B cell (primary cell): ENCODE measurements around the gene NCAM1. TPM values are rescaled to one million over a fixed set of nuclear protein-coding genes. Genes with fewer than 3 reads are reported as not detected.

Source experiments
- ATAC-seq: fragments of 200-7000 bp; cut with Tn5 transposase; one replicate; pipeline ENCODE4 v1.10.0; 2021; ENCODE audit warnings: low read depth, mild to moderate bottlenecking, moderate number of reproducible peaks, moderate library complexity
- CTCF ChIA-PET: fragments of 350-600 bp; sonication (Branson Sonifier 250); formaldehyde crosslinking; loops from one replicate; lab custom pipeline; 2021; ENCODE audit warnings: antibody characterized with exemption, inconsistent platforms; lab: Charles Lee
- POLR2A ChIA-PET: fragments of 350-600 bp; sonication (Branson Sonifier 250); formaldehyde crosslinking; loops from one replicate; lab custom pipeline; 2021; ENCODE audit warnings: antibody characterized with exemption; lab: Charles Lee
- DNase-seq: peaks from one replicate; pipeline ENCODE4 v3.0.0; 2013
- H2AFZ ChIP-seq: 2 replicates; pipeline ENCODE4 v1.6.1; 2012; ENCODE audit warnings: mild to moderate bottlenecking, low read depth, low read length; ENCODE audit not compliant: insufficient read depth, poor library complexity, severe bottlenecking
- H3K27ac ChIP-seq, 2 donors: 1 replicate in 1 of 2; 2 replicates in 1 of 2; pipeline ENCODE4 v1.5.1; 2012 to 2013; ENCODE audit warnings: low read length in 2 of 2, mild to moderate bottlenecking in 2 of 2, moderate library complexity in 1 of 2
- H3K27me3 ChIP-seq, 4 experiments: fragments of 200-600 bp in 1 of 4; sonication (generic) in 1 of 4; replicated peaks in 1 of 4; 1 replicate in 2 of 4; 2 replicates in 2 of 4; pipeline versions ENCODE4 v1.6.1 to v1.7.0; 2013 to 2016; ENCODE audit warnings: low read length in 3 of 4, mild to moderate bottlenecking in 2 of 4, mixed read lengths in 1 of 4, moderate library complexity in 1 of 4; ENCODE audit not compliant: insufficient read depth in 4 of 4, control insufficient read depth in 3 of 4; ENCODE audit errors: control extremely low read depth in 1 of 4
- H3K36me3 ChIP-seq, 2 experiments: replicated peaks in 1 of 2; 1 replicate in 1 of 2; 2 replicates in 1 of 2; pipeline versions ENCODE4 v1.6.1 to v1.7.1; 2013; ENCODE audit warnings: low read length in 1 of 2; ENCODE audit not compliant: insufficient read depth in 2 of 2, control insufficient read depth in 1 of 2; ENCODE audit errors: control extremely low read depth in 1 of 2, extremely low read depth in 1 of 2
- H3K4me1 ChIP-seq, 2 donors: fragments of 200-600 bp in 1 of 2; sonication (generic) in 1 of 2; 1 replicate in 1 of 2; 2 replicates in 1 of 2; pipeline versions ENCODE4 v1.5.1 to v1.6.1; 2013 to 2017; ENCODE audit warnings: low read length in 2 of 2; ENCODE audit not compliant: control insufficient read depth in 2 of 2, insufficient read depth in 2 of 2
- H3K4me2 ChIP-seq: replicated peaks from 2 replicates; pipeline ENCODE3; 2012; ENCODE audit warnings: mild to moderate bottlenecking, low read depth, low read length; ENCODE audit not compliant: poor library complexity, severe bottlenecking
- H3K4me3 ChIP-seq, 5 experiments: fragments of 200-600 bp in 1 of 5; sonication (generic) in 1 of 5; 1 replicate in 3 of 5; 2 replicates in 2 of 5; pipeline versions ENCODE4 v1.5.1 to v1.7.0; 2011 to 2016; ENCODE audit warnings: low read length in 4 of 5, mild to moderate bottlenecking in 4 of 5, low read depth in 2 of 5, control low read depth in 1 of 5, moderate library complexity in 1 of 5; ENCODE audit not compliant: insufficient read depth in 1 of 5; ENCODE audit errors: control extremely low read depth in 1 of 5, extremely low read depth in 1 of 5
- H3K79me2 ChIP-seq: fragments of 200-600 bp; sonication (generic); one replicate; pipeline ENCODE4 v1.6.0; 2016; ENCODE audit warnings: low read length; ENCODE audit not compliant: control insufficient read depth, insufficient read depth
- H3K9ac ChIP-seq: fragments of 200-600 bp; sonication (generic); 2 replicates; pipeline ENCODE4 v1.6.1; 2017; ENCODE audit warnings: mild to moderate bottlenecking, low read length, moderate library complexity
- H3K9me3 ChIP-seq, 3 donors: one replicate each; pipeline versions ENCODE4 v1.6.1 to v1.7.1; 2013; ENCODE audit warnings: low read length in 2 of 3; ENCODE audit not compliant: control insufficient read depth in 2 of 3, insufficient read depth in 1 of 3; ENCODE audit errors: control extremely low read depth in 1 of 3
- H4K20me1 ChIP-seq: 2 replicates; pipeline ENCODE4 v1.6.0; 2012; ENCODE audit warnings: mild to moderate bottlenecking, low read length; ENCODE audit not compliant: insufficient read depth, control insufficient read depth, poor library complexity, severe bottlenecking
- H3K27ac Mint-ChIP-seq: one replicate; pipeline ENCODE4 v1.8.0; 2021; ENCODE audit warnings: mixed read lengths
- H3K27me3 Mint-ChIP-seq: one replicate; pipeline ENCODE4 v1.8.0; 2021; ENCODE audit warnings: mixed read lengths
- H3K4me1 Mint-ChIP-seq: one replicate; pipeline ENCODE4 v1.8.0; 2021; ENCODE audit warnings: mixed read lengths
- H3K4me3 Mint-ChIP-seq: one replicate; pipeline ENCODE4 v1.8.0; 2021; ENCODE audit warnings: mixed read lengths
- H3K9me3 Mint-ChIP-seq: one replicate; pipeline ENCODE4 v1.8.0; 2022; ENCODE audit warnings: mixed read lengths; ENCODE audit not compliant: insufficient read depth
- CTCF ChIP-seq: fragments of 200-600 bp; IDR thresholded peaks from one replicate; pipeline ENCODE4 v1.8.0; 2022; ENCODE audit warnings: antibody characterized with exemption, mild to moderate bottlenecking
- EZH2 ChIP-seq: IDR thresholded peaks from 2 replicates; pipeline ENCODE4 v1.6.1; 2012; ENCODE audit warnings: borderline replicate concordance, low read depth, mild to moderate bottlenecking, moderate library complexity, low read length; ENCODE audit not compliant: insufficient read depth, poor library complexity, severe bottlenecking
- WGBS: methylation state at CpG from one replicate; pipeline ENCODE4 v1.1.5; 2013; ENCODE audit warnings: missing lambda C conversion rate; ENCODE audit not compliant: insufficient coverage; 5-methylcytosine and 5-hydroxymethylcytosine counted together
- intact Hi-C: fragments of 100-400 bp; cut with micrococcal nuclease; formaldehyde crosslinking; loops from one replicate; pipeline ENCODE4 v1.10.0; 2022
- polyA plus RNA-seq: library from polyadenylated mRNA; depleted of rRNA; stranded (reverse); fragments of >200 nt; gene quantifications from 2 replicates; pipeline ENCODE4 v1.2.3, GENCODE V29; 2012
- total RNA-seq, 2 donors: library from RNA; stranded (reverse); fragments of 120-200 nt in 1 of 2; gene quantifications; 1 replicate in 1 of 2; 2 replicates in 1 of 2; pipeline versions ENCODE4 v1.2.3 to v1.2.4, GENCODE V29; 2013 to 2022

Gene NCAM1
- total and polyA plus RNA-seq, 2 donors (not counting 1 experiment from before 2014, with no cell fraction given) = 0.37 TPM; not detected in 1

GRCh38 chr11:112996994-112997393 is 35.8 kb downstream of the NCAM1 start:
- no peak overlapping the region for H3K27ac ChIP-seq
- ChIA-PET CTCF (no interaction called here), POLR2A (no interaction called here)
- H3K4me2 ChIP-seq = no peak overlapping the region
- Mint-ChIP-seq H3K4me1 (no peaks in the 10 kb centered on the region), H3K4me3 (no peak overlapping the region), H3K9me3 (no peaks in the 10 kb centered on the region), H3K27ac (no peak overlapping the region), H3K27me3 (peaks cover 14% of the 10 kb centered on the region)
- no peak overlapping the region for H2AFZ ChIP-seq
- no peaks in the 10 kb centered on the region for H4K20me1 ChIP-seq
- H3K79me2 ChIP-seq = no peaks in the 10 kb centered on the region
- no peaks in the 10 kb centered on the region for H3K9me3 ChIP-seq
- H3K9ac ChIP-seq = no peak overlapping the region
- intact Hi-C loops = no loop called here
- no peak for DNase-seq
- H3K4me3 ChIP-seq = no peak overlapping the region
- H3K27me3 ChIP-seq = no peaks in the 10 kb centered on the region
- H3K36me3 ChIP-seq = no peaks in the 10 kb centered on the region
- TF ChIP-seq CTCF = no peak
- TF ChIP-seq EZH2 = no peak
- no peaks in the 10 kb centered on the region for H3K4me1 ChIP-seq
- WGBS = no CpG with 5 or more reads among the region's 2 CpGs
- ATAC-seq = no peak

GRCh38 chr11:112997857-112998466 is 36.7 kb downstream of the NCAM1 start:
- DNase-seq = no peak
- no peak overlapping the region for H3K27ac Mint-ChIP-seq
- H3K4me3 Mint-ChIP-seq = no peak overlapping the region

More at GRCh38 chr11:112997857-112998466, 36.7 kb downstream of the NCAM1 start:
- Histone ChIP-seq H3K4me1 (no peaks in the 10 kb centered on the region), H3K27ac (no peak overlapping the region), H3K9me3 (no peaks in the 10 kb centered on the region), H3K27me3 (no peaks in the 10 kb centered on the region), H3K4me3 (no peak overlapping the region), H3K79me2 (no peaks in the 10 kb centered on the region), H4K20me1 (no peaks in the 10 kb centered on the region), H3K4me2 (no peak overlapping the region), H3K36me3 (no peaks in the 10 kb centered on the region), H3K9ac (no peak overlapping the region), H2AFZ (no peak overlapping the region)
- ChIA-PET POLR2A (no interaction called here), CTCF (no interaction called here)
- no peaks in the 10 kb centered on the region for H3K4me1 Mint-ChIP-seq
- intact Hi-C loops = no loop called here
- H3K9me3 Mint-ChIP-seq = no peaks in the 10 kb centered on the region
- 88% methylated on average over 3 of the region's 3 CpGs for WGBS
- TF ChIP-seq CTCF (no peak), EZH2 (no peak)
- no peak for ATAC-seq
- peaks cover 14% of the 10 kb centered on the region for H3K27me3 Mint-ChIP-seq
